ENCODE data around the gene ADI1. TPM values are rescaled to one million over a fixed set of nuclear protein-coding genes. Genes with fewer than 3 reads are reported as not detected.

Gene ADI1
- total and polyA plus RNA-seq, 7 donors = 35.7 to 114 (median 86.3) TPM

- Histone ChIP-seq H3K36me3 (peaks cover 0 to 13% (median 5%) of the 10 kb centered on the region in 4 donors), H3K27ac (peak overlapping the region in 3 of 4 donors; percentile 89 to 97 (median 90)), H3K4me1 (peaks cover 0 to 44% (median 33%) of the 10 kb centered on the region in 4 donors), H3K9me3 (no peaks in the 10 kb centered on the region), H3K4me3 (no peak overlapping the region), H3K27me3 (no peaks in the 10 kb centered on the region)
- TF ChIP-seq POLR2AphosphoS5 (IDR thresholded peaks at IDR 0.05) (no peak), EP300 (IDR thresholded peaks at IDR 0.05) (no peak), POLR2A (IDR thresholded peaks at IDR 0.05) (no peak), CTCF (IDR thresholded peaks at IDR 0.05) (no peak)
- 93 to 98% methylated on average over 6 of the region's 6 CpGs for WGBS, 2 donors
- DNase-seq = no peak
- intact Hi-C loops (cut with DNase I) = no loop called here
Observed at GRCh38 chr2:3533836-3534235, 14.5 kb upstream of the ADI1 start.

GRCh38 chr2:3532941-3533340, 13.6 kb upstream of the ADI1 start:
- Histone ChIP-seq H3K9me3 (no peaks in the 10 kb centered on the region), H3K27ac (peak overlapping the region; percentile 66 to 97 (median 90)), H3K4me1 (peaks cover 0 to 44% (median 33%) of the 10 kb centered on the region in 4 donors), H3K4me3 (peak overlapping the region in 1 of 4 donors; percentile 3), H3K27me3 (no peaks in the 10 kb centered on the region), H3K36me3 (peaks cover 0 to 13% (median 5%) of the 10 kb centered on the region in 4 donors)
- 95 to 96% methylated on average over 12 of the region's 12 CpGs for WGBS, 2 donors
- intact Hi-C loops (cut with DNase I) = no loop called here
- no peak for TF ChIP-seq POLR2A (IDR thresholded peaks at IDR 0.05)
- TF ChIP-seq EP300 (IDR thresholded peaks at IDR 0.05) = no peak
- no peak for TF ChIP-seq CTCF (IDR thresholded peaks at IDR 0.05)
- TF ChIP-seq POLR2AphosphoS5 (IDR thresholded peaks at IDR 0.05) = no peak
- DNase-seq = peak; percentile 83

GRCh38 chr2:3529316-3530025, 10.1 kb upstream of the ADI1 start:
- Histone ChIP-seq H3K27me3 (no peaks in the 10 kb centered on the region), H3K9me3 (no peaks in the 10 kb centered on the region), H3K27ac (no peak overlapping the region), H3K36me3 (peaks cover 0 to 13% (median 5%) of the 10 kb centered on the region in 4 donors), H3K4me3 (no peak overlapping the region), H3K4me1 (peaks cover 0 to 29% (median 22%) of the 10 kb centered on the region in 4 donors)
- TF ChIP-seq POLR2AphosphoS5 (IDR thresholded peaks at IDR 0.05) (no peak), EP300 (IDR thresholded peaks at IDR 0.05) (no peak), POLR2A (IDR thresholded peaks at IDR 0.05) (no peak), CTCF (IDR thresholded peaks at IDR 0.05) (no peak)
- DNase-seq = no peak
- intact Hi-C loops (cut with DNase I) = no loop called here
- WGBS, 2 donors = 96 to 98% methylated on average over 24 of the region's 24 CpGs

- H3K4me3 ChIP-seq = no peak overlapping the region
- H3K27ac ChIP-seq = no peak overlapping the region
- intact Hi-C loops (cut with DNase I) = no loop called here
- H3K36me3 ChIP-seq = peaks cover 0 to 13% (median 5%) of the 10 kb centered on the region in 4 donors
- no peaks in the 10 kb centered on the region for H3K9me3 ChIP-seq
- H3K4me1 ChIP-seq = peaks cover 0 to 33% (median 28%) of the 10 kb centered on the region in 4 donors
- no peaks in the 10 kb centered on the region for H3K27me3 ChIP-seq
- WGBS, 2 donors = 87 to 94% methylated on average over 40 of the region's 40 CpGs
- TF ChIP-seq POLR2A (IDR thresholded peaks at IDR 0.05) = no peak
- TF ChIP-seq POLR2AphosphoS5 (IDR thresholded peaks at IDR 0.05) = no peak
- TF ChIP-seq CTCF (IDR thresholded peaks at IDR 0.05) = no peak
- no peak for TF ChIP-seq EP300 (IDR thresholded peaks at IDR 0.05)
- DNase-seq = no peak
Observed at GRCh38 chr2:3527886-3528785, 8.8 kb upstream of the ADI1 start.
